HEK293 (cell line): Measurements from ENCODE around the gene CASZ1.

Source experiments
- CTCF ChIA-PET: fragments of 350-600 bp; formaldehyde crosslinking; extraction: SDS; loops from one replicate; lab custom pipeline; 2021; ENCODE audit warnings: antibody characterized with exemption; lab: Yijun Ruan, JAX
- POLR2A ChIA-PET: fragments of 300-600 bp; formaldehyde crosslinking; extraction: SDS; loops from one replicate; lab custom pipeline; 2020; ENCODE audit warnings: antibody characterized with exemption, inconsistent platforms; lab: Yijun Ruan, JAX
- H3K27ac ChIP-seq: fragments of 200-500 bp; sonication (Bioruptor generic); 2 replicates; pipeline ENCODE4 v1.5.1; 2014; ENCODE audit warnings: low read depth, low read length, control low read depth, inconsistent platforms; ENCODE audit errors: extremely low read depth
- H3K36me3 ChIP-seq, 2 experiments: fragments of 200-500 bp in 1 of 2; sonication (Bioruptor generic) in 1 of 2; 1 replicate in 1 of 2; 2 replicates in 1 of 2; pipeline ENCODE4 v1.5.1; 2014 to 2017; ENCODE audit warnings: inconsistent platforms in 2 of 2, low read length in 2 of 2; ENCODE audit not compliant: control insufficient read depth in 2 of 2, insufficient read depth in 1 of 2
- H3K4me1 ChIP-seq: fragments of 200-500 bp; sonication (Bioruptor generic); 2 replicates; pipeline ENCODE4 v1.5.1; 2014; ENCODE audit warnings: mild to moderate bottlenecking, low read length, inconsistent platforms; ENCODE audit not compliant: control insufficient read depth, insufficient read depth
- H3K4me3 ChIP-seq: 2 replicates; pipeline ENCODE4 v1.5.1; 2011; ENCODE audit warnings: low read depth, mild to moderate bottlenecking, control low read depth, low read length, moderate library complexity
- H3K9me3 ChIP-seq: fragments of 200-500 bp; sonication (Bioruptor generic); 2 replicates; pipeline ENCODE4 v1.5.1; 2014; ENCODE audit warnings: low read depth, low read length, inconsistent platforms; ENCODE audit not compliant: control insufficient read depth, insufficient read depth
- ATF2 ChIP-seq: fragments of 450-650 bp; formaldehyde crosslinking; IDR thresholded peaks from 2 replicates; pipeline ENCODE4 v1.5.1; 2016; ENCODE audit warnings: missing biosample characterization, missing genetic modification characterization, low read depth
- HOXD13 ChIP-seq: sonication (generic); formaldehyde crosslinking; IDR thresholded peaks from 2 replicates; pipeline ENCODE4 v1.8.0; 2022; ENCODE audit warnings: missing genetic modification reagents, borderline replicate concordance
- OSR2 ChIP-seq: fragments of 450-650 bp; formaldehyde crosslinking; IDR thresholded peaks from 2 replicates; pipeline ENCODE4 v1.5.1; 2016; ENCODE audit warnings: missing biosample characterization, missing genetic modification characterization
- ZBTB17 ChIP-seq: fragments of 450-650 bp; formaldehyde crosslinking; IDR thresholded peaks from 2 replicates; pipeline ENCODE4 v1.5.1; 2016; ENCODE audit warnings: missing biosample characterization, missing genetic modification characterization
- ZBTB48 ChIP-seq: fragments of 450-650 bp; formaldehyde crosslinking; IDR thresholded peaks from 2 replicates; pipeline ENCODE4 v1.5.1; 2016; ENCODE audit warnings: missing biosample characterization, missing genetic modification characterization
- ZFP69B ChIP-seq: fragments of 450-650 bp; formaldehyde crosslinking; IDR thresholded peaks from 2 replicates; pipeline ENCODE4 v1.5.1; 2016; ENCODE audit warnings: missing biosample characterization, missing genetic modification characterization
- ZNF2 ChIP-seq: fragments of 450-650 bp; formaldehyde crosslinking; IDR thresholded peaks from 2 replicates; pipeline ENCODE4 v1.5.1; 2016; ENCODE audit warnings: missing biosample characterization, missing genetic modification characterization
- ZNF280C ChIP-seq: fragments of 450-650 bp; formaldehyde crosslinking; IDR thresholded peaks from 2 replicates; pipeline ENCODE4 v1.5.1; 2016; ENCODE audit warnings: missing biosample characterization, missing genetic modification characterization
- ZNF280D ChIP-seq: fragments of 450-650 bp; formaldehyde crosslinking; IDR thresholded peaks from 2 replicates; pipeline ENCODE4 v1.5.1; 2016; ENCODE audit warnings: missing biosample characterization, missing genetic modification characterization
- ZNF37A ChIP-seq: fragments of 450-650 bp; IDR thresholded peaks from 2 replicates; pipeline ENCODE4 v1.5.1; 2018; ENCODE audit warnings: missing biosample characterization, missing genetic modification characterization
- ZNF404 ChIP-seq: fragments of 450-650 bp; formaldehyde crosslinking; IDR thresholded peaks from 2 replicates; pipeline ENCODE4 v1.5.1; 2017; ENCODE audit warnings: missing biosample characterization, missing genetic modification characterization
- ZNF423 ChIP-seq: fragments of 450-650 bp; formaldehyde crosslinking; IDR thresholded peaks from 2 replicates; pipeline ENCODE4 v1.5.1; 2016; ENCODE audit warnings: missing biosample characterization, missing genetic modification characterization
- ZNF571 ChIP-seq: fragments of 450-650 bp; formaldehyde crosslinking; IDR thresholded peaks from 2 replicates; pipeline ENCODE4 v1.5.0; 2017; ENCODE audit warnings: missing biosample characterization, missing genetic modification characterization
- ZNF629 ChIP-seq: fragments of 450-650 bp; formaldehyde crosslinking; IDR thresholded peaks from 2 replicates; pipeline ENCODE4 v1.5.1; 2017; ENCODE audit warnings: missing biosample characterization, missing genetic modification characterization
- ZNF639 ChIP-seq: fragments of 450-650 bp; formaldehyde crosslinking; IDR thresholded peaks from 2 replicates; pipeline ENCODE4 v1.5.1; 2016; ENCODE audit warnings: missing biosample characterization, missing genetic modification characterization
- ZNF768 ChIP-seq: fragments of 450-650 bp; formaldehyde crosslinking; IDR thresholded peaks from 2 replicates; pipeline ENCODE4 v1.5.1; 2018; ENCODE audit warnings: missing biosample characterization, mild to moderate bottlenecking, missing genetic modification characterization
- ZXDB ChIP-seq: fragments of 450-650 bp; formaldehyde crosslinking; IDR thresholded peaks from 2 replicates; pipeline ENCODE4 v1.5.1; 2016; ENCODE audit warnings: missing biosample characterization, missing genetic modification characterization
- TF ChIP-seq, protein P1 (sequence below): fragments of 450-650 bp; formaldehyde crosslinking; IDR thresholded peaks from 2 replicates; pipeline ENCODE4 v1.5.0; 2017; ENCODE audit warnings: missing biosample characterization, missing genetic modification characterization, borderline replicate concordance
- TF ChIP-seq, protein P2 (sequence below): fragments of 450-650 bp; formaldehyde crosslinking; IDR thresholded peaks from 2 replicates; pipeline ENCODE4 v1.5.1; 2016; ENCODE audit warnings: missing biosample characterization, missing genetic modification characterization
- TF ChIP-seq, protein P3 (sequence below): fragments of 450-650 bp; formaldehyde crosslinking; IDR thresholded peaks from 2 replicates; pipeline ENCODE4 v1.5.1; 2016; ENCODE audit warnings: missing biosample characterization, missing genetic modification characterization
- TF ChIP-seq, protein P4 (sequence below): IDR thresholded peaks from 2 replicates; pipeline ENCODE4 v1.6.1; 2011; ENCODE audit warnings: mild to moderate bottlenecking, low read depth, low read length, borderline replicate concordance

Gene CASZ1

DNA sequence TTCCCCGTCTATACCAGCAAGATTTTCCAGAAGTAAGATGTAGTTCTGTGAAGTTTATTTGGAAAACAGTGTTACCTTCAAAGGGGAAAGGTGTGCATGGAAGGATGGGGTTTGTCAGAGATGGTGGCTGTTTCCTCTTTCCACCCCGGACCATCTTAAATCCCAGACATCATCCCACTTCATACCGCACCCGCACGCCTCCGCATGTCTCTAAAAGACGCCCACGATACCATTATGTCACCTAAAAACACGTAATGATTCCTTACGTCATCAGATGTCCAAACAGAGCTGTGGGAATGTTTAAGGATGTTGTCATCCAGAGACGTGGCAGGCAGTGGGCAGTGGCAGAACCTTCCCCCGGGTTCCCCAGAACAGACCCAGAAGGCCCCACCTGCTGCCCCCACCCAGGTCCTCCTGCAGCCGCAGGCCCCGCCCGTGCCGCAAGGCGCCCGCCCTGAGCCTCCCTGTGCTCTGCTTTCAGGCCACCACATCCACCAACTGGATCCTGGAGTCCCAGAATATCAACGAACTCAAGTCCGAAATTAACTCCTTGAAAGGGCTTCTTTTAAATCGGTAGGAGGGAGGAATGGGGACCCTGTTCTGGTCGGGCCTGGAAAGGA is 169.5 kb downstream of the CASZ1 start:
- Histone ChIP-seq H3K4me1 (no peaks in the 10 kb centered on the region), H3K9me3 (no peaks in the 10 kb centered on the region), H3K27ac (no peak overlapping the region), H3K36me3 (peaks cover 0 to 33% of the 10 kb centered on the region in 2 experiments; a peak in 1 of 3 replicates), H3K4me3 (no peak overlapping the region)
- POLR2A ChIA-PET, result no interaction called here
- CTCF ChIA-PET, result no interaction called here
- TF ChIP-seq ZNF37A (tag by site-specific recombination), result no peak
- TF ChIP-seq ZNF404, result no peak
- TF ChIP-seq, protein P1, sequence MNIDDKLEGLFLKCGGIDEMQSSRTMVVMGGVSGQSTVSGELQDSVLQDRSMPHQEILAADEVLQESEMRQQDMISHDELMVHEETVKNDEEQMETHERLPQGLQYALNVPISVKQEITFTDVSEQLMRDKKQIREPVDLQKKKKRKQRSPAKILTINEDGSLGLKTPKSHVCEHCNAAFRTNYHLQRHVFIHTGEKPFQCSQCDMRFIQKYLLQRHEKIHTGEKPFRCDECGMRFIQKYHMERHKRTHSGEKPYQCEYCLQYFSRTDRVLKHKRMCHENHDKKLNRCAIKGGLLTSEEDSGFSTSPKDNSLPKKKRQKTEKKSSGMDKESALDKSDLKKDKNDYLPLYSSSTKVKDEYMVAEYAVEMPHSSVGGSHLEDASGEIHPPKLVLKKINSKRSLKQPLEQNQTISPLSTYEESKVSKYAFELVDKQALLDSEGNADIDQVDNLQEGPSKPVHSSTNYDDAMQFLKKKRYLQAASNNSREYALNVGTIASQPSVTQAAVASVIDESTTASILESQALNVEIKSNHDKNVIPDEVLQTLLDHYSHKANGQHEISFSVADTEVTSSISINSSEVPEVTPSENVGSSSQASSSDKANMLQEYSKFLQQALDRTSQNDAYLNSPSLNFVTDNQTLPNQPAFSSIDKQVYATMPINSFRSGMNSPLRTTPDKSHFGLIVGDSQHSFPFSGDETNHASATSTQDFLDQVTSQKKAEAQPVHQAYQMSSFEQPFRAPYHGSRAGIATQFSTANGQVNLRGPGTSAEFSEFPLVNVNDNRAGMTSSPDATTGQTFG (tag by site-specific recombination), result no peak
- no peak for TF ChIP-seq ZFP69B (tag by site-specific recombination)
- TF ChIP-seq OSR2 (tag by site-specific recombination), result no peak
- TF ChIP-seq HOXD13 (CRISPR knock-in tag), result no peak
- TF ChIP-seq ZNF280C (tag by site-specific recombination), result no peak
- TF ChIP-seq ZNF571 (tag by site-specific recombination), result no peak
- TF ChIP-seq, protein P2, sequence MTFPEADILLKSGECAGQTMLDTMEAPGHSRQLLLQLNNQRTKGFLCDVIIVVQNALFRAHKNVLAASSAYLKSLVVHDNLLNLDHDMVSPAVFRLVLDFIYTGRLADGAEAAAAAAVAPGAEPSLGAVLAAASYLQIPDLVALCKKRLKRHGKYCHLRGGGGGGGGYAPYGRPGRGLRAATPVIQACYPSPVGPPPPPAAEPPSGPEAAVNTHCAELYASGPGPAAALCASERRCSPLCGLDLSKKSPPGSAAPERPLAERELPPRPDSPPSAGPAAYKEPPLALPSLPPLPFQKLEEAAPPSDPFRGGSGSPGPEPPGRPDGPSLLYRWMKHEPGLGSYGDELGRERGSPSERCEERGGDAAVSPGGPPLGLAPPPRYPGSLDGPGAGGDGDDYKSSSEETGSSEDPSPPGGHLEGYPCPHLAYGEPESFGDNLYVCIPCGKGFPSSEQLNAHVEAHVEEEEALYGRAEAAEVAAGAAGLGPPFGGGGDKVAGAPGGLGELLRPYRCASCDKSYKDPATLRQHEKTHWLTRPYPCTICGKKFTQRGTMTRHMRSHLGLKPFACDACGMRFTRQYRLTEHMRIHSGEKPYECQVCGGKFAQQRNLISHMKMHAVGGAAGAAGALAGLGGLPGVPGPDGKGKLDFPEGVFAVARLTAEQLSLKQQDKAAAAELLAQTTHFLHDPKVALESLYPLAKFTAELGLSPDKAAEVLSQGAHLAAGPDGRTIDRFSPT (tag by site-specific recombination), result no peak
- TF ChIP-seq ZNF423 (tag by site-specific recombination), result no peak
- TF ChIP-seq, protein P3, sequence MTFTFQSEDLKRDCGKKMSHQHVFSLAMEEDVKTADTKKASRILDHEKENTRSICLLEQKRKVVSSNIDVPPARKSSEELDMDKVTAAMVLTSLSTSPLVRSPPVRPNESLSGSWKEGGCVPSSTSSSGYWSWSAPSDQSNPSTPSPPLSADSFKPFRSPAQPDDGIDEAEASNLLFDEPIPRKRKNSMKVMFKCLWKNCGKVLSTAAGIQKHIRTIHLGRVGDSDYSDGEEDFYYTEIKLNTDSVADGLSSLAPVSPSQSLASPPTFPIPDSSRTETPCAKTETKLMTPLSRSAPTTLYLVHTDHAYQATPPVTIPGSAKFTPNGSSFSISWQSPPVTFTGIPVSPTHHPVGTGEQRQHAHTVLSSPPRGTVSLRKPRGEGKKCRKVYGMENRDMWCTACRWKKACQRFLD, result no peak
- TF ChIP-seq ZXDB (tag by site-specific recombination), result no peak
- TF ChIP-seq ZNF768 (tag by site-specific recombination), result no peak
- no peak for TF ChIP-seq ZNF639
- TF ChIP-seq, protein P4, sequence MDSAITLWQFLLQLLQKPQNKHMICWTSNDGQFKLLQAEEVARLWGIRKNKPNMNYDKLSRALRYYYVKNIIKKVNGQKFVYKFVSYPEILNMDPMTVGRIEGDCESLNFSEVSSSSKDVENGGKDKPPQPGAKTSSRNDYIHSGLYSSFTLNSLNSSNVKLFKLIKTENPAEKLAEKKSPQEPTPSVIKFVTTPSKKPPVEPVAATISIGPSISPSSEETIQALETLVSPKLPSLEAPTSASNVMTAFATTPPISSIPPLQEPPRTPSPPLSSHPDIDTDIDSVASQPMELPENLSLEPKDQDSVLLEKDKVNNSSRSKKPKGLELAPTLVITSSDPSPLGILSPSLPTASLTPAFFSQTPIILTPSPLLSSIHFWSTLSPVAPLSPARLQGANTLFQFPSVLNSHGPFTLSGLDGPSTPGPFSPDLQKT, result no peak
- TF ChIP-seq ZBTB48, result no peak
- TF ChIP-seq ATF2 (tag by site-specific recombination), result peak; percentile 59
- TF ChIP-seq ZNF629 (tag by site-specific recombination), result peak; percentile 48; the same call in 1 of the 2 replicates
- TF ChIP-seq ZNF280D, result no peak
- no peak for TF ChIP-seq ZBTB17
- TF ChIP-seq ZNF2 (tag by site-specific recombination), result no peak
